ENCODE data around the gene C16orf90.

C16orf90 gene, protein sequence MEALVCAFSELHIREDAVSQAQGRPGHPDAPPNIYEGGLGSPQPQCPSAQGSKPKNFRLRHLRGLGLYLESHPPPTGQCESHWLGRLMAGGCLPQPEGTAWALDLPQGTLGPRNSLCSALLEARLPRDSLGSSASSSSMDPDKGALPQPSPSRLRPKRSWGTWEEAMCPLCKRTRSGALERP

DNA sequence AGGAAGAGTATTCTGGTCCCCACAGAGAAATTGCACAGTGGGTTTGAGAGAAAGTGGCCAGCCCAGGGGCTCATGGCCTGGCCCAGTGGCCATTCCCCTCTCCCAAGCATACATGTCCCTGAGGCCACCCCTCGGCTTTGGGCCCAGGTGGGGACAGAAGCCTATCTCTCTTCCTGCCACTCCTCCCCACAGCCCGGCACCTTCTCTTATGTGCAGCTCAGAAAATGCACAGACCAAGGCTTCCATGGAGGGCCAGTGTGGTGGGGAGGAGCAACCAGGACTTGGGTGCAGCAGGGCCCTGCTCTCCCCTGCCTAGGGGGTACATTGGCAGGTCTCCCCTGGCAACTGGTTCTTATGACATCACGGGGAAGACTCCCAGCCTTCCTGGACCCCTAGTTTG, at the start of gene C16orf90:
C16orf90 (minus strand) TSS at position 314 of the 400 bp plus-strand sequence; CDS start at position 246, 68 bp downstream.
- DNase-seq (ENCODE audit: low read depth in 3 of 3, low spot score in 1 of 3) = no peak

DNA sequence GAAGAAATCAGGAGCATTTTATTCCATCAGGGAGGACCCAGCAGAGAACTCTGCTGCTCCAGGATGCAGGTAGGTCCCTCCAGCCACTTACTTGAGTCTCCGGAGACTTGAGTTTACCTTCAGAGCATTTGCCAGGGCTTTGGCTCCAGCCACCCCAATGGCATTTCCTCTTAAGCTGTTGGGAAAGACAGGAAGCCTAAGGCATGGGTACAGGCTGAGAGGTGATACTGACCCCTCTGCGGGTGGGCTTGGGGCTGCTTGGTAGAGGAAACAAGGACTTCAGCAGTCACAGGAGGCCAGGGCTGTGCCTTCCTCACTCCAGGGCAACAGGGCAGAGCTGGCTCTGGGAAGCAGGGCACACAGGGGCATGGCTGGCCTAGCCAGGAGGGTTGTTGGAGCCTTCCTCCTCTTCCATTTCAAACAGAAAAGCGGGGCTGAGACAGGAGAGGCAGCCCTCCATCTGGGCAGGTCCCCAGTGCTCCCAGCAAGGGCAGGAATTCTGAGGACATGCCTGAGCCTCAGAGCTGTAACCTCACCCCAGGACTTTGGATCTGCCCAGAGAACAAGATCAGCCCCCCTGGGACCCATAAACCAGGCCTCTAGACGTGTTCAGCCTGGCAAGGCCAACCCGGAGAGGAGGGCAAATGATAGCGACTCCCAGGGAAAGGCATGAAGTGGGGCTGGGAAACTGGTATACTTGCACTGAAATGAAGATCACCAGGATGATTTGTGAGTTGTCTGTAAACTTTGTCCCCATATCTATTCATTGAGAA, 47.5 kb upstream of the C16orf90 start:
- DNase-seq (ENCODE audit: low read depth in 3 of 3, low spot score in 1 of 3) = no peak

DNA sequence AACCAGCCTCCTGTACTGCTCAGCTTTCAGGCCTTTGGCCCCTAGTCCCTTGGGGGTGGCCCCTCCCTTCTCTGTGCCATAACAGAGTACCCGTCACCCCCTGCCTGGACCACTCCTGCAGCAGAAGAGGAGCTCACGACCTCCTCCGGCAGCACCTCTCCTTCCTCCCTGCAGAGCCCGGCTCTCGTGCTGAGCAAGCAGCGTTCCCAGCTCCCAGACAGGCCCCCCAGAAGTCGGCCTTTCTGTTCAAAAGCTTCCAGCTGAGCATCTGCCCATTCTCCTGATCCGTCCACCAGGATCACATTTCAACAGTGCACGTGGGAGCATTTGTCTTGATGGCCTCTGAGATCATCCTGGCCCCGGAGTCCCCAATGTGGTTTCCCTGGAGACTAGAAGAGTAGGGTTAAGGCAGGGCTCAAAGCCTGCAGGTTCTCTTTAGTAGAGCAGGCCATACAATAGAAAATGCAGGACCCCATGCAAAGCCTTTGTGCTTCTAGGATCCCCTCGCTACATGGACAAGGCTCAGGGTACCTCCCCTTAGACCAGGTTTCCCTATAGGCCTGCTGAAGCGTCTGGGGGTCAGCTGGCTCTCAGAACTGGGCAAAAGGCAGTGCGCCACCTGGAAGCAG, 46.4 kb upstream of the C16orf90 start:
- DNase-seq (ENCODE audit: low read depth in 3 of 3, low spot score in 1 of 3) = no peak

DNA sequence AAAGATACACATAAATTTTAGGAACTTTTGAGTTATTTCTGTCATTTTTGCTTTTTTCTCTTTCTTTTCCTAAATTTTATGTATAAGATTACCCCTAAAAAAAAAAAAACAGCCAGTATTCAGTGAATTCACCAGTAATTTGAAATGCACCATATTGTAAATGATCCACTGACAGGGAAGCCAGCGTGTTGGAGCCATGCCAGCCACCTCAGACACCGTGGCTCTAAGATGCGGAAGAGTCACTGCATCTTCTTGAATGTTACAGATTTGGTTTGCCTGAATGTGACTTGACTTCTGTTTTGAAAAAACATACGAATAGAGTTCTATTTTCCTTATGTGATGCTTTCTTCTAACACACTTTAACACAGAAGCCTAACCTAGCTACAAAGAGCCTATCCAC, 42.9 kb upstream of the C16orf90 start:
- DNase-seq (ENCODE audit: low read depth in 3 of 3, low spot score in 1 of 3) = no peak

DNA sequence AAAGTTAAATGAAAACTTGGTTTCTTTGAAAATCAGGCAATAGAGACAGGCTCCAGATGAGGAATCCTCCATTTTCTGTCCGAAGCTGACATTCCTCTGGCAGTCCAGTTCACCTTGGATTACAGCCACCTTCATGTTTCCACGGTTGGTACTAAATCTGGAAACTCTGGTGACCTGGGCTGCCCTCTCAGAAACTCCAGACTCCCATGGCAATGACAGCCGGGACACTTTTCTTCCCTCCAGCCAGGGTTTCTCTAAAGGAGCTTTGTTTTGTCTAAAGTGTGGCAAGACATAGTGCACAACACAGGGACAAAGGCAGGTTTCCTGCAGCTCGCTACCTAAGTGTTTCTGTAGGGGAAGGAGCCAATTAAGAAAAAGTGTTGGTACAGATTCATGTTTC, 41.6 kb upstream of the C16orf90 start:
- no peak for DNase-seq (ENCODE audit: low read depth in 3 of 3, low spot score in 1 of 3)

DNA sequence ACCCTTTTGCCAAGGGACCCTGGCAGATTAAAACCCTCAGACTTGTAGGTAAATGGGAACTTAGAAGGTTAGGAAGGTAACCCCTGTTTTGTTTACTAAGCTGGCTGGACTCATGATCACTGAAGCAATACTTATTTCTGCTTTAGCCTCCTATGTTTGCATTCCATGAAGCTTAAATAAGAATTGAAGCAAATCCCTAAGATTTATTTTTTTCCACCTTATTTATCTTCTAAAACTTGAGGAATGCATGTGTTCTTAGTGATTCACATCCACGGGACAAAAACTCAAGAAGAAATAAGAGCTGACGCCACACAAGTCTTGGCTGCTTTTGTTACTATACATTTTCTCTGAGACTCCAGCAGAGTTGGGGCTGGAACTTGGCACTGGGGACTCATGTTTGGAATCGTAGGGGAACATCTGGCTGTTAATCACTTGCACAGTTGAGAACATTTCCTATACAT, 41.0 kb upstream of the C16orf90 start:
- no peak for DNase-seq (ENCODE audit: low read depth in 3 of 3, low spot score in 1 of 3)

DNA sequence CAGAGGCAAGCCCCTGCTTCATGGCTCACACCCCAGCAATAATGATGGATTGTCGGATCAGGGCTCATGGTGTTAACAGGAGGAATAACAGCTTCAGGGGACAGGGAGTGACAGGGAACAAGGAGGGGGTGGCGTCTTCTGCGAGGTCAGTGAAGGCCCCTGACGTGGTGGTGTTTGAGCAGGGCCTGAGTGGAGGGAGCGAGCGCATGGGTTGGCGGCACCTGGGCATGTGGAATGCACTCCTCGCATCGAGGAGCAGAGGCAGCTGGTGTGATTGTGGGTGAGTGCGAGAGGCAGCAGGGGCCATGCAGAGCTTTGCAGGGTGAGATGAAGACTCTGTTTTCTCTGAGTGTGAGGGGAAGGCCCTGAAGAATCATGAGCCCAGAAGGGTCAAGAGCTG, 38.8 kb upstream of the C16orf90 start:
- no peak for DNase-seq (ENCODE audit: low read depth in 3 of 3, low spot score in 1 of 3)

DNA sequence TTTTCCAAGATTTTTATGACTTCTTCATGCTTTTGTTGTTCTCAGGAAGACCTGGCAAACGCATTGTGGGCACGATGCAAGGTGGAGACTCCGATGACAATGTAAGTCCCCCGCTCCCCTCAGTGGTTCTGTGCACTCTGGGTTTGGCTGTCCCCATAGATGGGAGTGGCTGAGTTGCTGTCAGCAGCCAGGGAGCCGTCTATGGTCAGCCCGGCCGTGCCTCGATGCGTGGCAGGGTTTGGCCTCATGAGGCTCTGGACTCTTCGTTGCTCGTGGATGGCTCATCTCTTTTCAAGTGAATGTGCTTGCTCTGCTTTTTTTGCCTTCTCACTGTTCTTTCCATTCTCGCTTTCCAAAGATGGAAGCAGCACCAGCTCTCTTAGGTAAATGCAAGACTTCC, 37.5 kb upstream of the C16orf90 start:
- no peak for DNase-seq (ENCODE audit: low read depth in 3 of 3, low spot score in 1 of 3)

DNA sequence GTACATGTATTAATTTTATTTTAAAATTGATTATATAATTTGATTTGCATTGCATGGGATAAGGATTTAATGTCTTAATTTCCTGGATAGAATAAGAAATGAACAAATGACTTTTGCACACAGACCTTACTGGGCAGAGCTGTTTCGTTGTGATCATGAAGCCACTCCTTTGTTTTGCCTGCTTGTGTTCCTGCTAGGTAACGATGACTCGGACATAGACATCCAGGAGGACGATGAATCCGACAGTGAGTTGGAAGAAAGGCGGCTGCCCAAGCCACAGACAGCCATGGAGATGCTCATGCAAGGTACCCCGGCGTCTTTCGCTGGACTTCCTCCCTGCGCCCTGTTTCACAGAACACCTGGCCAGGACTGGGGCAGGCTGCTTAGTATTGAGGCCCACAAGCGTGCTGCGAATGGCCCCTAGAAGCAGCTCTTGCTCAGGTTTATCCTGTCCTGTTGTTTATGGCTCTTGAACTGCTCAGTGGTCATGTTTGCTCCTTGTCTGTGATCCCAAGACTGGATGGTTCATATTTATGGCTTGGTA, 35.2 kb upstream of the C16orf90 start:
- DNase-seq (ENCODE audit: low read depth in 3 of 3, low spot score in 1 of 3) = no peak

DNA sequence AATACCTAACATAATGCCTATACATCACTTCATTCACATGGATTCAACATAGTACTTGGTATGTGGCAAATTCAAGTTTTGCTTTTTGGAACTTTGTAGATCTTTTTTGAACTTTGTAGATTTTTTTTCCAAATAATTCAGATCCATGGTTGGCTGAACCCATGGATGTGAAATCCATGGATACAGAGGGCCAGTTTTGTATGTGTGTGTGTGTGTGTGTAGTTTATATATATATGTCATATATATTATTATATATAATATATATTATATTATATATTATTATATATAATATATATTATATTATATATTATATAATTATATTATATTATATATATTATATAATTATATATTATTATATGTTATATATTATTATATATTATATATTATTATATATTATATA, 33.9 kb upstream of the C16orf90 start:
- no peak for DNase-seq (ENCODE audit: low read depth in 3 of 3, low spot score in 1 of 3)

DNA sequence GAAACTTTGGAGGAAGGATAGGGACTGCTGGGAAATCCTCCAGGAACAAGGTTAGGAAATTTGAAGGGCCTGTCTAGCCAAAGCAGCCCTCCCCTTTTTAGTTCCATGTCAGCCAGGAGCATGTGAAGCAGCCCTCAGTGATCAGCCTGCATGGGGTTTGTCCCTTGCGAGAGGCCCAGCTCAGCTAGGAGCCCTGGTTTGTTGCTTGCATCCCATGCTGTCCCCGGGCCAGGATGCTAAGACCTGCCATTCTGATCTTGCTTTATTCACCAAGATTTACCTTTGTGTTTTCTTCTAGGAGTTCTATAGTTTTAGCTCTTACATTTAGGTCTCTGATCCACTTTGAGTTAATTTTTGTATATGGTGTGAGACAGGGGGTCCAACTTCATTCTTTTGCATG, 33.1 kb upstream of the C16orf90 start:
- no peak for DNase-seq (ENCODE audit: low read depth in 3 of 3, low spot score in 1 of 3)

DNA sequence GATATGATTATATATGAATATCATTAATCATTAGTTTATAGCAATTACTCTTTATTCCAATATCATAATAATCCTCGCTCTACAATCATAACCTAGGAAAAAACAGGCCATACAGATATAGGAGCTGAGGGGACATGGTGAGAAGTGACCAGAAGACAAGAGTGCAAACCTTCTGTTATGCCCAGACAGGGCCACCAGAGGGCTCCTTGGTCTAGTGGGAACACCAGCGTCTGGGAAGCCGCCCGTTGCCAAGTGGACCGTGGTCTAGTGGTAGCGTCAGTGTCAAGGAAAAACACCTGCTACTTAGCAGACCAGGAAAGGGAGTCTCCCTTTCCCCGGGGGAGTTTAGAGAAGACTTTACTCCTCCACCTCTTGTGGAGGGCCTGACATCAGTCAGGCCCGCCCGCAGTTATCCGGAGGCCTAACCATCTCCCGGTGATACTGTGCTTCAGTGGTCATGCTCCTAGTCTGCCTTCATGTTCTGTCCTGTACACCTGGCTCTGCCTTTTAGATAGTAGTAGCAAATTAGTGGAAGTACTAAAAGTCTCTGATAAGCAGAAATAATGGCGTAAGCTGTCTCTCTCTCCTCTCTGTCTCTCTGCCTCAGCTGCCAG, 32.0 kb upstream of the C16orf90 start:
- DNase-seq (ENCODE audit: low read depth in 3 of 3, low spot score in 1 of 3) = peak in 1 of 3 donors; percentile 32

DNA sequence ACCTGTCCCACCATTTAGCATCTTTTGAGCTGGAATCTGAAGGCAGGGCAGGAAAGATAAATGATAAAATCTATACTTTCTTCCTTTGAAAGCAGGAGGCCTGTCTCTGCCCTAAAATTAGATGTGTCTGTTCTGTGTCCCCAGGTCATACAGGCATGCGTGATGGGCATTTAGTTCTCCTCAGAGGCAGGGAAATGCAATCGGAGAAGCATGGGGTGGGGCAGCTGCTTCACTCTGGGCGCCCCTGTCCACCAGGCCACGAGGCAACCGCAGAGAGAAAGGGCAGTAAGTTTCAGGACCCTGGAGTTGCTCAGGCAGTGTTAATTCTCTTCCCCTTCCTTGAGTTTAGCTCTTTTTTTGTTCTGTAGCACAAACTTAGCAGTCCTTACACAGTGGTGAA, 30.7 kb upstream of the C16orf90 start:
- no peak for DNase-seq (ENCODE audit: low read depth in 3 of 3, low spot score in 1 of 3)

DNA sequence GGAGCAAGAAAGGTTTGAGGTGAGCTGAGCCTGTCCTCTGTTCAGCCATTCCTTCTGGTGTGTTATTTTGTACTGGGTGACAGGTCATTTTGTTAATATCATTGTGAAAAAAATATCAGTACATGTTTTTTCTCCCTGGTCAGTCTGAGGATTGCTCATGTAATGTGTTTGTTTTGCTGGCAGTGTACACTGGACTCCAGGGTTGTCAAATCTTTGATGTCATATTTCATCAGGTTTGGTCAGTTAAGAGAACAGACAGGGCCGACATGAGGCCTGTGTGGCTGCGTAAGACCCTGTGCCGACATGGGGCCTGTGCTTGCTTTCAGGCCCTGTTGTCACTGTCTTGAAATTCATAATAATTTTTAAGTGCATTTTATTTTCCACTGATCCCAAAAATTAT, 28.0 kb upstream of the C16orf90 start:
- DNase-seq (ENCODE audit: low read depth in 3 of 3, low spot score in 1 of 3) = no peak

DNA sequence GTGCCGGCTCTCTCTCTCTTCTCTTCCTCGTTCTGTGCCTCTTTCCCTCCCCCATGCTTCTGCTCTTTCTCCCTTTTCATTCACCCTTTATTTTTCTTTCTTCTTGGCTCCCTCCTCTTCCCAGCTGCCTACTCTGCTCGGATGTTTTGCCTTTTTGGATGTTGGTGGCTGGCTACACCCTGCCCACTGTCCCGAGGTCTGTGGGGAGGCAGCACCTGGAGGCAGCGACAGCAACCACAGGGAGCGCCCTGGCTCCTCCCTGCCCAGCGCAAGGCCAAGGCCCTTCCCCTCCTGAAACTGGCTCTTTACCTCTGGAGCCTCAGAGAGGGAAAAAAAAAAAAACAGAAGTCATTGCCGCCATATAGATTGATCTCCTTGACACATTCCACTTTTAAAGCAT, 25.6 kb upstream of the C16orf90 start:
- no peak for DNase-seq (ENCODE audit: low read depth in 3 of 3, low spot score in 1 of 3)

DNA sequence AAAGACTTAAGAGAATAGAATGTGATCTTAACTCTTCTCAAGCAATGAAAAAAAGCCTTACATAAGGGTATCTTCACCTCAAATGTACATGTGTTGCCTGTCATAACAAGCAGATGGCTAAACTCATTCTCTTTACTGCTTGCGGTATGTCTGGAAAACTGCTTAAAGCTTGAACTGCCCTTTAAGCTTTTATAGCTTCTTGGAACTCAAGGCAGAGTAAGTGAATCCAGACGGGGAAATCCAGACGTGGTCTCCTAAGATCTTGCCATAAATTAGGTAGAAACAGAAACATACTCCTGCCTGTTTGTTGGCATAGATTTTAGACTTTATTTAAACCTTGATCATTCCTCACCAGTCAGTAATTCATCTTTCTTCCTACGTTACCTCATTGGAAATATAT, 25.1 kb upstream of the C16orf90 start:
- DNase-seq (ENCODE audit: low read depth in 3 of 3, low spot score in 1 of 3) = no peak

DNA sequence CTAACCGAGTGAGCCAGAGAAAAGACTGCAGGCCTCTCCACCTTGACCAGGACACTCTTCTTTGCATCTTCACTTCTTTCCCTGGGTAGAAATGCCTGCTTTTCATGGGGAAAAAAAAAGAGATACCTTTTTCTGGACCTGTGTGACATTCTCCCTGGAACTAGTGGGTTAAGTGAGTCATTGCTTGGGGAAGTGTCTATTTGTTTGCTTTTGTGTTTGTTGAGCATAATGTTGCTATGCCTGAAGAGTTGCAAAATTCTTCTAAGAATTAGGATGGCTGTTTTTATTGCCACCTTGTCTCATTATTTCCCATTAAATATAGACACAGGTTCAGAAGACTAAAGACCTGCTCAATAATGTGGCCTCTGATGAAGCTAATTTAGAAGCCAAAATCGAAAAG, 24.3 kb upstream of the C16orf90 start:
- DNase-seq (ENCODE audit: low read depth in 3 of 3, low spot score in 1 of 3) = no peak

DNA sequence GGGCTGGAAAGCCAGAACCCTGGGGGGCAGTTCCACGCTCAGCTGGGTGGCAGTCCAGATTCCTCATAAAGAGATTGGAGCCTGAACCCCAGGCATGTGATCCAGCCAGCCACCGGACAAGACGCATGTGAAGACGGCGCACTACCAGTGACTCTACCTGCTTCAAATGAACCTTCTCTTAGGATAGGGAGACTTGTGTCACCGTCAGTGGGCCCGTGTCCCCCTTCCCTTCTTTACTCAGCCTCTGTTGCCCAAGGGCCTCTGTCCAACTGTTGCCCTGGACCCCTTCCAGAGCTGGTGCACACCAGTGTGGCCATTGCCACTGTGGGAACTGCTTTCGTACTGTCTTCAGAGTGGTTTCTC, 23.7 kb upstream of the C16orf90 start:
- DNase-seq (ENCODE audit: low read depth in 3 of 3, low spot score in 1 of 3) = no peak

DNA sequence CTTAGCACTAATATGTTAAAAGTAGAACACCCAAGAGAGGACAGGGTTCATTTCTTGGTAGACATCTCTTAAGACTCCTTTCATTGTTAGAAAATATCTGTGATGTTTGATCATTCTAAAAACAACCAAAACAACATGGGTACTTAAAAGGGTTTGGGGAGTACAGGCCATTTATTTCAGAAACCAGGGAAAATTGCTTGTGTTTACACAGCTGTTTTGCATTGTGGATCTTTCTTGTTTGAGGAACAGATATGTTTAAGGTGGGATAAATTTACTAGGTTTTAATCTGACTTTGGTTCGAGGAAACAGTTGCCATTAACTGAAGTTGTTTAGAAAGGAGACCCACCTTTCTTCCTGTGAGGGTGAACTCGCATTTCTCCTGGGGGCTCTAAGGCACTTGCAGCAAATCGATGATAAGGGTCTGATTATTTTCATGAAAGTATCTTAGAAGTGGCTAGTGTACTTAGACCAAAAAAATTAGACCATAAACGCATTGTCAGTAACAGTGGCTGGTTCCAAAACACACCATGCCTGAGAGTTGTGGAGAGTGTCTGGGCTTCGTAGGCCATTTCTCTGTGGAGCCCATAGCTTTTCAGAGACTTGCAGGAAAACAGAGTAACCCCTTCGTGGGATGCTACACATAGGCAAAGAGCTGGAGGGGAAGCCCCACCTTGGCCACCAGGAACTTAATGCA, 23.1 kb upstream of the C16orf90 start:
- DNase-seq (ENCODE audit: low read depth in 3 of 3, low spot score in 1 of 3) = no peak

DNA sequence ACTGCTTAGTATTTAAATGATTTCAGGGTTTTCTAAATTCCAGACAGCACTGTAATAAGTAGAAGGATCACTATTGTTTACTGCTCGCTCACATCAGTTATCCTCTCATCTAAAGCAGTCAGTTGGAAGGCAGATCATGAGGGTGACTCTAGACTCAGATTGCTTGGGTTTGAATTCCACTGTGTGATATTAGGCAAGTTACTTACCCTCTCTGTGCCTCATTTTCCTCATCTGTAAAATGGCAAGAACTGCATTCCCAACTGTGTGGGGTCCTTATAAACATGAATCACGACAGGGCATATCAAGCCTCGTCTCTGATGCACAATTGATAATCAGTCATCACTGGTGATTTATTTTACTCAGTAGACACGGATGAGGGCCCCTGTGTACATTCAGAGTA, 20.6 kb upstream of the C16orf90 start:
- no peak for DNase-seq (ENCODE audit: low read depth in 3 of 3, low spot score in 1 of 3)

DNA sequence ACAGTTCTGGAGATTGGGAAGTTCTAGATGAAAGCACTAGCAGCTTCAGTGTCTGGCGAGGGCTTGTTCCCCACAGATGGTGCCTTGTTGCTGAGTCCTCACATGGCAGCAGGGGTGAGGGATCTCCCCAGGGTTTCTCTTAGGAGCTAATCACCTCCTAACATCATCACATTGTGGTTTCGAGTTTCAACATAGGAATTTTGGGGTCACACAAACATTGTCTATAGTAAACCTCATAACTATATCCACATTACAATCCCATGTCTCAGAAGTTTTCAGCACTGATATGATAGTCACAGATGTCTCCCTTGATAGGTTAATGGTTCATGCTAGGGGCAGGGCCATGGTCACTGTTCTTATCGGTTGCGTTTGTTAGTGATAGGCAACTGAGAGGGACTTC, 19.3 kb upstream of the C16orf90 start:
- no peak for DNase-seq (ENCODE audit: low read depth in 3 of 3, low spot score in 1 of 3)

Data from stimulated activated CD4-positive, alpha-beta T cell treated with anti-CD3 and anti-CD28 coated beads, TNF-alpha, amount 100 ng/mL, for 1 hour (primary cell).